BJ (cell line): ENCODE measurements around the gene METTL24. TPM values are rescaled to one million over a fixed set of nuclear protein-coding genes. Genes with fewer than 3 reads are reported as not detected.

Source experiments
- CTCF ChIA-PET: fragments of 350-600 bp; formaldehyde crosslinking; extraction: SDS; loops from one replicate; lab custom pipeline; 2021; ENCODE audit warnings: antibody characterized with exemption, inconsistent platforms; lab: Yijun Ruan, JAX
- POLR2A ChIA-PET: fragments of 300-600 bp; sonication (Branson Sonifier 250); formaldehyde crosslinking; extraction: SDS; loops from one replicate; lab custom pipeline; 2021; ENCODE audit warnings: antibody characterized with exemption; lab: Charles Lee
- DNase-seq: peaks from one replicate; pipeline ENCODE4 v3.0.0-alpha.2; 2011; ENCODE audit warnings: low read depth
- H3K27me3 ChIP-seq: 2 replicates; pipeline ENCODE4 v1.6.0; 2011; ENCODE audit warnings: low read length; ENCODE audit not compliant: control insufficient read depth, insufficient read depth
- H3K36me3 ChIP-seq: 2 replicates; pipeline ENCODE4 v1.5.1; 2011; ENCODE audit warnings: low read length; ENCODE audit not compliant: control insufficient read depth, insufficient read depth
- H3K4me3 ChIP-seq: 2 replicates; pipeline ENCODE4 v1.5.1; 2011; ENCODE audit warnings: low read depth, mild to moderate bottlenecking, control low read depth, low read length
- CTCF ChIP-seq: IDR thresholded peaks from 2 replicates; pipeline ENCODE4 v1.5.1; 2011; ENCODE audit warnings: low read depth, mild to moderate bottlenecking, control low read depth, inconsistent platforms, low read length, moderate library complexity; ENCODE audit not compliant: insufficient read depth
- polyA plus RNA-seq: library from polyadenylated mRNA; depleted of rRNA; stranded (reverse); fragments of >200 nt; gene quantifications from 2 replicates; pipeline ENCODE4 v1.2.3, GENCODE V29; 2011

The METTL24 gene
- polyA plus RNA-seq, 1 experiment = 0.31 TPM

GRCh38 chr6:110390404-110390803, 32.3 kb upstream of the METTL24 start:
- POLR2A ChIA-PET = no interaction called here
- no peak for TF ChIP-seq CTCF
- DNase-seq = no peak
- H3K4me3 ChIP-seq = no peak overlapping the region
- no peaks in the 10 kb centered on the region for H3K36me3 ChIP-seq
- CTCF ChIA-PET = interaction anchor here (0.6 to 6.6 kb wide), 25 partner anchors 9 to 694 kb away, joined by 3 to 50 read pairs (median 4); partner anchors contain the start of genes CDC40 and WASF1
- H3K27me3 ChIP-seq = no peaks in the 10 kb centered on the region; the same call in 1 of the 2 replicates

GRCh38 chr6:110389689-110390382, 31.7 kb upstream of the METTL24 start:
- no peak for DNase-seq
- H3K4me3 ChIP-seq = no peak overlapping the region
- CTCF ChIA-PET = interaction anchor here (0.6 to 6.6 kb wide), 26 partner anchors 10 to 693 kb away, joined by 3 to 50 read pairs (median 4); partner anchors contain the start of genes CDC40 and WASF1
- TF ChIP-seq CTCF = no peak
- no peaks in the 10 kb centered on the region; the same call in 1 of the 2 replicates for H3K27me3 ChIP-seq
- H3K36me3 ChIP-seq = no peaks in the 10 kb centered on the region
- POLR2A ChIA-PET = no interaction called here

- CTCF ChIA-PET = interaction anchor here (1.1 kb wide), 1 partner anchor 689 kb away, joined by 3 read pairs; no protein-coding TSS in a partner anchor
- Histone ChIP-seq H3K36me3 (no peaks in the 10 kb centered on the region), H3K4me3 (no peak overlapping the region), H3K27me3 (no peaks in the 10 kb centered on the region; the same call in 1 of the 2 replicates)
- no peak for TF ChIP-seq CTCF
- POLR2A ChIA-PET = no interaction called here
- no peak for DNase-seq
Measured at GRCh38 chr6:110387986-110388385, 29.8 kb upstream of the METTL24 start.

DNA sequence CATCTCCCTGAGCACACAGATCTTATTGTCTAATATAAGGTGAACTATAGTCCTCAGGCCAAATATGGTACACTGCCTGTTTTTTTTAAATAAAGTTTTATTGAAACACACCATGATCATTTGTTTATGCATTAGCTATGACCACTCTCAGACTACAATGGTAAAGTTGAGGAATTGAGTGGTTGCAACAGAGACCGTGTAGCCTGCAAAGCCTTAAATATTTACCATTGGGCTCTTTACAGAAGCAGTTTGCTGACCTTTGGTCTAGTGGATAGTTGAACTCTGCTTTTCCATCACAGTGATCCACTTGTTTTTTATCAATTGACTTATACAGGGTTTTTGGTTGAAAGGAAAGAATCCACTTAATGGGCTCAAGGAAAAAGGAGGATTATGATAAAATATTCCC, 27.3 kb upstream of the METTL24 start:
- no peaks in the 10 kb centered on the region for H3K36me3 ChIP-seq
- H3K4me3 ChIP-seq = no peak overlapping the region
- H3K27me3 ChIP-seq = no peaks in the 10 kb centered on the region; the same call in 1 of the 2 replicates
- no peak for DNase-seq
- TF ChIP-seq CTCF = no peak
- POLR2A ChIA-PET = no interaction called here
- CTCF ChIA-PET = interaction anchor here (1.2 to 1.8 kb wide), 3 partner anchors 9 to 346 kb away, joined by 3 to 5 read pairs (median 4); no protein-coding TSS in a partner anchor

- Histone ChIP-seq H3K36me3 (no peaks in the 10 kb centered on the region), H3K4me3 (no peak overlapping the region), H3K27me3 (peaks cover 2% of the 10 kb centered on the region; the same call in 1 of the 2 replicates)
- no peak for DNase-seq
- CTCF ChIA-PET = no interaction called here
- POLR2A ChIA-PET = no interaction called here
- TF ChIP-seq CTCF = no peak
Measured at GRCh38 chr6:110378552-110378951, 20.4 kb upstream of the METTL24 start.
